ENCODE data around the gene CHN1.

GRCh38 chr2:174901075-174901474 lies 104.1 kb downstream of the CHN1 start:
- TF ChIP-seq CTCF (conservative IDR thresholded peaks at IDR 0.05 in 1 of 2, IDR thresholded peaks at IDR 0.05 in 1 of 2; ENCODE audit: extremely low read depth in 1 of 2, insufficient read depth in 1 of 2, low read depth in 1 of 2, low read length in 2 of 2) = no peak
- TF ChIP-seq EZH2 (IDR thresholded peaks at IDR 0.05; ENCODE audit: borderline replicate concordance, low read length) = no peak

All from mammary epithelial cell (primary cell).